PFSK-1 (cell line): ENCODE data around the gene RASGRP4.

Experiments
- FOXP2 ChIP-seq: optimal IDR thresholded peaks from 2 replicates; pipeline ENCODE3; 2011; ENCODE audit warnings: borderline replicate concordance, control low read depth, inconsistent platforms; ENCODE audit not compliant: insufficient read depth; ENCODE audit errors: extremely low read length, extremely low read depth
- POLR2AphosphoS5 ChIP-seq: IDR thresholded peaks from 2 replicates; pipeline ENCODE4 v1.6.1; 2012; ENCODE audit warnings: low read depth, mild to moderate bottlenecking, control low read depth, low read length, moderate library complexity
- REST ChIP-seq, 2 experiments: IDR thresholded peaks; 2 replicates each; pipeline versions ENCODE4 v1.6.1 to v1.8.0; 2011 to 2012; ENCODE audit warnings: low read depth in 2 of 2, low read length in 2 of 2, control low read depth in 1 of 2, inconsistent platforms in 1 of 2, mild to moderate bottlenecking in 1 of 2, moderate library complexity in 1 of 2; ENCODE audit not compliant: insufficient read depth in 1 of 2
- SIN3A ChIP-seq: IDR thresholded peaks from 2 replicates; pipeline ENCODE4 v1.6.1; 2012; ENCODE audit warnings: mild to moderate bottlenecking, low read length, moderate library complexity, borderline replicate concordance; ENCODE audit not compliant: insufficient read depth
- TAF1 ChIP-seq: IDR thresholded peaks from 2 replicates; pipeline ENCODE4 v1.6.1; 2012; ENCODE audit warnings: low read length, control low read depth, borderline replicate concordance; ENCODE audit not compliant: insufficient read depth

RASGRP4 gene

GRCh38 chr19:38458991-38459390 is 33.0 kb upstream of the RASGRP4 start:
- TF ChIP-seq FOXP2 (no peak), TAF1 (no peak), REST (IDR thresholded peaks at IDR 0.05; ENCODE audit: insufficient read depth in 1 of 2, low read depth in 2 of 2, low read length in 2 of 2) (no peak), POLR2AphosphoS5 (no peak), SIN3A (no peak)

- TF ChIP-seq REST (IDR thresholded peaks at IDR 0.05; ENCODE audit: insufficient read depth in 1 of 2, low read depth in 2 of 2, low read length in 2 of 2), result no peak
- TF ChIP-seq SIN3A, result no peak
- no peak for TF ChIP-seq TAF1
- TF ChIP-seq POLR2AphosphoS5, result no peak
- no peak for TF ChIP-seq FOXP2
Observed at GRCh38 chr19:38457690-38458405, 31.8 kb upstream of the RASGRP4 start.

- TF ChIP-seq POLR2AphosphoS5, result no peak
- no peak for TF ChIP-seq FOXP2
- no peak for TF ChIP-seq SIN3A
- no peak for TF ChIP-seq TAF1
- TF ChIP-seq REST (IDR thresholded peaks at IDR 0.05; ENCODE audit: insufficient read depth in 1 of 2, low read depth in 2 of 2, low read length in 2 of 2), result no peak
Observed at GRCh38 chr19:38457202-38457601, 31.2 kb upstream of the RASGRP4 start.

- peak; percentile 90 to 97 for TF ChIP-seq REST (IDR thresholded peaks at IDR 0.05; ENCODE audit: insufficient read depth in 1 of 2, low read depth in 2 of 2, low read length in 2 of 2)
- no peak for TF ChIP-seq POLR2AphosphoS5
- no peak for TF ChIP-seq TAF1
Observed at GRCh38 chr19:38455031-38455430, 29.0 kb upstream of the RASGRP4 start.

- TF ChIP-seq POLR2AphosphoS5, result no peak
- TF ChIP-seq FOXP2, result no peak
- no peak for TF ChIP-seq SIN3A
- no peak for TF ChIP-seq REST (IDR thresholded peaks at IDR 0.05; ENCODE audit: insufficient read depth in 1 of 2, low read depth in 2 of 2, low read length in 2 of 2)
- TF ChIP-seq TAF1, result no peak
Observed at GRCh38 chr19:38453596-38453995, 27.6 kb upstream of the RASGRP4 start.
